ENCODE measurements around the gene MLYCD.

DNA sequence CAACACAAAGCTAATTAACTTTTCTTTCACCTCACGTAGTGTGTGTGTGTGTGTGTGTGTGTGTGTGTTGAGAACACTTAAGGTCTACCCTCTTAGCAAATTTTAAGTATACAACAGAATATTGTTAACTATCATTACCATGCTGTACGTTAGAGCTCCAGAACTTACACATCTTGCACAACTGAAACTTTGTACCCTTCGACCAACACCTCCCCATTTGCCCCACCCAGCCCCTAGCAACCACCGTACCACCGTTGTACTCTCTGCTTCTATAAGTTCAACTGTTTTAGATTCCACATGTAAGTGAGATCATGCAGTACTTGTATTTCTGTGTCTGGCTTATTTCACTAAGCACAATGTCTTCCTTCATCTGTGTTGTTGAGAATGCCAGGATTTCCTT, 28.1 kb upstream of the MLYCD start:
- no peak for TF ChIP-seq GATA2 (IDR thresholded peaks at IDR 0.05; ENCODE audit: low read depth, low read length)
- TF ChIP-seq GATA3 (IDR thresholded peaks at IDR 0.05; ENCODE audit: low read depth, low read length): no peak
